Measurements from ENCODE around the gene LYRM1.

DNA sequence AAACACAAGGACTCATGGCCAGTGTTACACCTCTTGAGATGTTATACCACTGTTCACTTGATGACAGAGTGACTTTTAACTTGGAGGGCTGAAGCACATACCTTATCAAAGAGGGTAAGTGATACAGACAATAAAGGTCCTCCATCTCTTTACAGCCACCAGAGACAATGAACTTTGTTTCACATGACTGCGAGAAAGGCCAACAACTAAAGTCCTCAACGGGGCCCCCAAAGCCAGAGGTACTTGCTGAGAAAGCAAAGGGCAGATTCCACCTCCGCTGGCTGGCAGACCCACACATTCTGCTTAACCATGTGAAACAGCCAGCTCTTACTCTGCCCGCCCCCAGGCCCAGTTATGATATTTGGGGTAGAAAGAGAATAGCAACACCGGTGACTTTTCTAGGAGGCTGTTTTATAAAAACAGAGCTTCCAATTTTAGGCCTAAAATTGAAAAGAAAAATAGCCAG is 21.9 kb upstream of the LYRM1 start:
- TF ChIP-seq RAD21 (conservative IDR thresholded peaks at IDR 0.05 in 1 of 2, IDR thresholded peaks at IDR 0.05 in 1 of 2) (no peak), HOXA7 (CRISPR knock-in tag; IDR thresholded peaks at IDR 0.05) (no peak)
- TF ChIP-seq, protein P1, sequence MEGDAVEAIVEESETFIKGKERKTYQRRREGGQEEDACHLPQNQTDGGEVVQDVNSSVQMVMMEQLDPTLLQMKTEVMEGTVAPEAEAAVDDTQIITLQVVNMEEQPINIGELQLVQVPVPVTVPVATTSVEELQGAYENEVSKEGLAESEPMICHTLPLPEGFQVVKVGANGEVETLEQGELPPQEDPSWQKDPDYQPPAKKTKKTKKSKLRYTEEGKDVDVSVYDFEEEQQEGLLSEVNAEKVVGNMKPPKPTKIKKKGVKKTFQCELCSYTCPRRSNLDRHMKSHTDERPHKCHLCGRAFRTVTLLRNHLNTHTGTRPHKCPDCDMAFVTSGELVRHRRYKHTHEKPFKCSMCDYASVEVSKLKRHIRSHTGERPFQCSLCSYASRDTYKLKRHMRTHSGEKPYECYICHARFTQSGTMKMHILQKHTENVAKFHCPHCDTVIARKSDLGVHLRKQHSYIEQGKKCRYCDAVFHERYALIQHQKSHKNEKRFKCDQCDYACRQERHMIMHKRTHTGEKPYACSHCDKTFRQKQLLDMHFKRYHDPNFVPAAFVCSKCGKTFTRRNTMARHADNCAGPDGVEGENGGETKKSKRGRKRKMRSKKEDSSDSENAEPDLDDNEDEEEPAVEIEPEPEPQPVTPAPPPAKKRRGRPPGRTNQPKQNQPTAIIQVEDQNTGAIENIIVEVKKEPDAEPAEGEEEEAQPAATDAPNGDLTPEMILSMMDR (IDR thresholded peaks at IDR 0.05): no peak
- TF ChIP-seq, protein P2, sequence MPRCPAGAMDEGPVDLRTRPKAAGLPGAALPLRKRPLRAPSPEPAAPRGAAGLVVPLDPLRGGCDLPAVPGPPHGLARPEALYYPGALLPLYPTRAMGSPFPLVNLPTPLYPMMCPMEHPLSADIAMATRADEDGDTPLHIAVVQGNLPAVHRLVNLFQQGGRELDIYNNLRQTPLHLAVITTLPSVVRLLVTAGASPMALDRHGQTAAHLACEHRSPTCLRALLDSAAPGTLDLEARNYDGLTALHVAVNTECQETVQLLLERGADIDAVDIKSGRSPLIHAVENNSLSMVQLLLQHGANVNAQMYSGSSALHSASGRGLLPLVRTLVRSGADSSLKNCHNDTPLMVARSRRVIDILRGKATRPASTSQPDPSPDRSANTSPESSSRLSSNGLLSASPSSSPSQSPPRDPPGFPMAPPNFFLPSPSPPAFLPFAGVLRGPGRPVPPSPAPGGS (IDR thresholded peaks at IDR 0.05): no peak
